Inferior parietal cortex (tissue), 1 donor: Measurements from ENCODE around the gene ZNF560.
"Not testable (repeated sequence)": the region's sequence is repeated elsewhere in the genome, so short reads cannot be mapped to it uniquely, and the experiment has no call there.

Source experiments
- DNase-seq: peaks from one replicate; pipeline ENCODE4 v3.0.0-alpha.2; 2016; ENCODE audit errors: extremely low spot score

ZNF560 gene

DNA sequence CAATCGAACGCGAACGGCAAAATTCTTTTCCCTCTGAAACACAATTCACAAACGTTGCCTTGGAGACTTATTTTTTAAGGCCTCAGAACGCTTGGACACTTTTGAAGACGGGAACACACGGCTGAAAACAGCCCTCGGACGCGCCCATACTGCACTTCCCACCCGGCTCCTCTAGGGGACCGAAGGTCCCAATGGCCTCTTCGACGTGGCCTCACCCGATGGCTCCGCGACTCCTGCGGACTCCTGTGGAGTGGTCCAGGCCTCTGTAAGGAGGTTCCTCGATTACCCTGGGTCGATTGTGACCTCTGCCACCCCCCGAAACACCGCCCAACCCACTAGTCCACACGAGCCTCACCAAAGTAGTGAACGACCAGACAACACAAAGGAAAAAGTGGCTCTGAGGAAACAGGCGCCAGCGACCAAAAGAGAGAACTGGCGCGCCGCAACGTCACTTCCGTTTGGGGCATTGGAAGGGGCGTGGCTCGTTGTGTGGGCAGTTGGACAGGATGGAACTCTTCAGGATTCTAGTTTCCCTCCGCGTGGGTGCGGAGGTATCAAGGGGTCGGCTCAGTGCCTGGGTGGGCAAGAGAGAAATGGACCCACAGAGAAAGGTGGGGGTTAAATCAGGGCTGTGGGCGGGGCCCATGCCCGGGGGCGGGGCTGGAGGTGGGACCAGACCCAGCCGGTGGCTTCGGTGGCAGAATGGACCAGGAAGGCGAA lies at the start of gene ZNF560:
Gene ZNF560, minus strand, starts transcription at position 434 of the 720 bp plus-strand sequence. CDS start 23,303 bp downstream, outside the sequence.
- no peak for DNase-seq

DNA sequence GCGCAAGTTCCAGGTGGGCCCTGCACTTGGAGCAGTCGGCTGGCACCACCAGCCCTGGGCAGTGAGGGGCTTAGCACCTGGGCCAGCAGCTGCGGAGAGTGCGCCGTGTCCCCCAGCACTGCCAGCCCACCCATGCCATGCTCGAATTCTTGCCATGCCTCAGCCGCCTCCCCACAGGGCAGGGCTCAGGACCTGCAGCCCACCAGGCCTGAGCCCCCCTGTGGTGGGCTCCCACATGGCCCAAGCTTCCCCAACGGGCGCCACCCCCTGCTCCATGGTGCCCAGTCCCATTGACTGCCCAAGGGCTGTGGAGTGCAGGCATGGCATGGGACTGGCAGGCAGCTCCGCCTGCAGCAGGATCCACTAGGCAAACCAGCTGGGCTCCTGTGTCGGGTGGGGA lies 49.5 kb upstream of the ZNF560 start:
- no peak for DNase-seq

- DNase-seq, result not testable (repeated sequence)
Measured at GRCh38 chr19:9541281-9541680, 42.9 kb upstream of the ZNF560 start.

DNA sequence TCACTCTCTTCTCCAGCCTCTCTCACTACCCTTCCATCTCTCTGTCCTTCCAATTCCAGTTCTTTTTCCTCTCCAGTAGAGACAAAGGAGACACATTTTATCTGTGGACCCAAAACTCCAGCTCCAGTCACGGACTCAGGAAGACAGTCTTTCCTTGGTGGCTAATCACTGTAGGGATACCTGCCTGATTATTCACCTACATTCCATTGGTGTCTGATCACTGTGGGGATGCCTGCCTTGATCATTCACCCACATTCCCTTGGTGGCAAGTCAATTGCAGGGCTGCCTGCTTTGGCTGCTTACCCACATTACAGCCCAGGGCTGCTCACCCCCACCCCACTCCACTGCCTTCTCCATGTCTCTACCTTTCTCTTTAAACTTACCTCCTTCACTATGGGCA lies 41.5 kb upstream of the ZNF560 start:
- DNase-seq, result not testable (repeated sequence)

GRCh38 chr19:9539201-9539600 lies 40.8 kb upstream of the ZNF560 start:
- DNase-seq, result not testable (repeated sequence)

DNA sequence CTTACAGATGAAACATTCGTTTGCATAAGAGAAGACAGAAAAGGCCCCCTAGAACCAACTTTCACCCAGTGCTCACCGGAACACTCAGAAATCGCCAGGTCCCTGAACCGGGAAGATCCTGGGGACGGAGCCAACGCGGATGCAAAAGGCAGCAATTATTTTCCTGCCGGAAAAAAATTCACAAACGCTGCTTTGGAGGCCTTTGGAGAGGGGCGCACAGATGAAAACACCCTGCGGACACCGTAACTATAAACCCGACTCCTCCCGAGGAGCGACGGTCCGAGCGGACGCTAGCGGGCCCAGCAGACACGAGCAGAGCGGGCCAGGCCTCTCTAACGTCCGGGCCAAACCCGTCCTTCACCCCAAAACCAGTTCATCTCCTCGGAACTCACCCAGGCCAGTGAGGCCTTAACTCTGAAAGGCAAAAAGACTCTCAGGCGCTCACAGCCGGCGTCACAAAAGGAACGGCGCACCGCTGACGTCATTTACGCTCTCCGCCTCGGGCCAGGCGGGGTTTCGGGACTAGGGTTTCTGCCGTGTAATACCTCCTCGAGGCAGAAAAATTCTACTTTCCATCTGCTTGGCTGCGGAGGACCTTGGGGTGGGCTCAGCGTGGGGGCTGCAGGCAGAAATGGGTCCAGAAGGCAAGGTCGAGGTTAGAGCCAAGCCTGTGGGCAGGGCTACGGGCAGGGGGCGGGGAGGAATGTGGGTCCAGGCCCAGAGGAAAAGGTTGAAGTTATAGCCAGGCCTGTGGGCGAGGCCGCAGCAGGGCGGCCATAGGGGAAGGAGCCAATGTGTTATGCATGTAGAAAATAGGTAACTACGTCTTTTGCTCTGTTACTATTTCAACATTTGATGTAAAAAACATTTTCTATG lies 40.0 kb upstream of the ZNF560 start, which contains the start of gene ZNF426:
Gene ZNF426, minus strand, starts transcription at position 463 of the 876 bp plus-strand sequence. CDS start 2,413 bp downstream, outside the sequence.
- peak; percentile 93 for DNase-seq

GRCh38 chr19:9535934-9536333 lies 37.5 kb upstream of the ZNF560 start:
- no peak for DNase-seq

GRCh38 chr19:9531933-9532332 lies 33.5 kb upstream of the ZNF560 start:
- no peak for DNase-seq

DNA sequence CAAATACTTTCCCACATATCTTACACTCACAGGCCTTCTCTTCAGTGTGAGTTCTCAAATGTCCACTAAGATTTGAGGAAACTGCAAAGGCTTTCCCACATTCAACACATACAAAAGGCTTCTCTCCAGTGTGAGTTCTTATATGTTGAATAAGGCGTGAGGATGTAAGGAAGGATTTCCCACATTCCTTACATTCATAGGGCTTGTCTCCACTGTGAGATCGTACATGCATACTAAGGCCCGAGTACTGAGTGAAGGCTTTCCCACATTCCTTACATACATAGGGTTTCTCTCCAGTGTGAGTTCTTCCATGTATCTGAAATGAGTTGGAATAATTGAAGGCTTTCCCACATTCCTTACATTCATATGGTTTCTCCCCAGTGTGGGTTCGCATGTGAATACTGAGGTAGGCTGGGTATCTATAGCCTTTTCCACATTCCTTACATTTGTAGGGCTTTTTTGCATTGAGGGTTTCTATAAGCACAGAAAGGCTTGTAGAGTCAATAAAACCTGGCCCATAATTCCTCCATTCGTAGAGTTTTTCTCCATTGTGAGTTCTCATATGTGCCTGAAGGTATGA lies 30.4 kb upstream of the ZNF560 start:
- no peak for DNase-seq

DNA sequence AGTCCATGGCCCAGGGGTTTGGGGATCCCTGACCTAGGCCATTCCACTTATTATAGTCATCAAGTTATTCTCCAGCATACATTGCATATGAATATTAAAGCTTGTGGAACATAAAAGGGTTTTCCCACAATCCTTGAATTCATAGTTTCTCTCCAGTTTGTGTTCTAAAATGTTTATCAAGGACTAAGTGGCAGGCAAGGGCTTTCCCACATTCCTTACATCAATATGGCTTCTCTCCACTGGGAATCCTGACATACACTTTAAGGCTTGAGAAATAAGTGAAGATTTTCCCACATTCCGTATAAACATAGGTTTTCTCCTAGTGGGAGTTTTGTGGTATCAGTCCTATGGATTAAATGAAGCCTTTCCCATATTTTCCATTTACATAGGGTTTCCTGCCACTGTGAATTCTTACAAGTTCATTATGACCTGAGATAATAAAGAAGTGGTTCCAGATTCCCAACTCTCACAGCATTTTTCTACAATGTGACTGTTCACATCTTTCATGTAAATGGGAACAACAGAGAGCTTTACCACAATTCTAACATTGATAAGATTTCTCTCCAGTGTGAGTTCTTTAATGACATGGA lies 25.6 kb upstream of the ZNF560 start:
- no peak for DNase-seq

GRCh38 chr19:9507285-9507684 lies 8.9 kb upstream of the ZNF560 start:
- no peak for DNase-seq

- no peak for DNase-seq
Measured at GRCh38 chr19:9500796-9501195, 2.4 kb upstream of the ZNF560 start.

DNA sequence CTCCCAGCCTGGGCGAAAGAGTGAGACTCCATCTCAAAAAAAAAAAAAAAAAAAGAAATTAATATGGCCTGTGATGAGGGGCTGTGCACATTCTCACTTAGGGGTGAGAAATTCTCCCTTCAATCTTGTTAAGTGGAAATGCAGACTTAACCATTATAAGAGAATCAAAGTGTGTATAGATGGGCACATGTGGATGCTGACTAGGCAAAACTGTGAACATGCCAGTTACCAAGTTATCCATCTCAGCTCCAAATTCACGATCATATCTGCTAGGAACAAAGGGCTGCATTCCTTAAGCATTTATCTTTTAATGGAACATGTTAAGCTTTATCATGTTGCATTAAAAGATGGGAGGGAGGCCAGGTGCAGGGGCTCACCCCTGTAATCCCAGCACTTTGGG lies 4.3 kb downstream of the ZNF560 start:
- DNase-seq, result no peak

DNA sequence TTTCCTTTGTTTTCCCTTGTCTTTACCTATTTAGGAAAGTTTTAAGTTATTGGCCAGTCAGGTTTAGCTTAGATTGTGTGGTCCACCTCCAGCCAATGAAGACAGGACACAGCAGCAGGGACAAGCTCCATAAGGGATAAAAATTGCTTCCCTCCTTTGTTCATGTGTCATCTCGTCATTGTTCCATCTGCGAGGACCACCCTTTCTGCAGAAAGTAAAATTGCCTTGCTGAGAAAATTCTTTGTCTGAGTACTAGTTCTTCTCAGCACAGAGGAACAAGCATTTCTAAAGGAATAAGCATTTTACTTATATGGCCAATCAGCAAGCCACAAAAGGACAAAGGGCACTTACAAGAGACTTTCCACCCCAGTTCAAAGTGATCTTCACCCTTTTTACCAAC lies 11.4 kb downstream of the ZNF560 start:
- no peak for DNase-seq

GRCh38 chr19:9485140-9485539 lies 13.3 kb downstream of the ZNF560 start:
- DNase-seq, result no peak

DNA sequence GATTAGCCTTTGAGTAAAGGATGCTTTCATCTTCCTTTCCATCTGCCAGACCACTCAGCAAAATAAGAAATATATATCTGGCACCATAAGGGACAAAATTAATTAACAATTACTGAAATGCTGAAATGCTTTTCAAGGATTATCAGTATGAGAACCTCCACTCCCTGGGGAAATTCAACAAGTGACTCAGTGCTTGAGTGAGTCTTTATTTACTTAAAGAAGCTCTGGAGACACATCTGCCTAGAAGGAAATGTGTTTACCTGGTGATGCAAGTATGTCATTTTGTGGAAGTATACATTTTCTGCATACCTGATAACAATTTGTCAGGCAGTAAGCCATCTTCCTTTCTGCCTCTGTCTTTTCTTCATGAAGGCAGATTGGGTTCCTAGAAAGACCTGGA lies 23.4 kb downstream of the ZNF560 start:
- no peak for DNase-seq

DNA sequence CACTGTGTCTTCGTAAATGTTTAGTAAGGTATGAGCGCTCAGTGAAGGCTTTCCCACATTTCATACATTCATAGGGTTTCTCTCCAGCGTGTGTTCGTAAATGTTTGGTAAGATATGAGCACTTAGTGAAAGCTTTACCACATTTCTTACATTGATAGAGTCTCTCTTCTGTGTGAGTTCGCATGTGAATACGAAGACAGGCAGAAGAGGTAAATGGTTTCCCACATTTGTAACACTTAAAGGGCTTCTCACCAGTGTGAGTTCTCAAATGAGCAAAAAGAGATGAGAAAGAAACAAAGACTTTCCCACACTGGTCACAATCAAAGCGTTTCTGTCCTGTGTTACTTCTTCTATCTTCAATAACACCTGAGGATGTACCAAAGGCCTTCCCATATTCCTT lies 31.3 kb downstream of the ZNF560 start:
- DNase-seq, result no peak

GRCh38 chr19:9461938-9462337 lies 36.5 kb downstream of the ZNF560 start:
- no peak for DNase-seq

GRCh38 chr19:9456018-9456689 lies 42.3 kb downstream of the ZNF560 start:
- DNase-seq, result no peak

GRCh38 chr19:9453953-9454352 lies 44.5 kb downstream of the ZNF560 start:
- no peak for DNase-seq

- no peak for DNase-seq
Measured at GRCh38 chr19:9445037-9445436, 53.4 kb downstream of the ZNF560 start.

- DNase-seq, result no peak
Measured at GRCh38 chr19:9436358-9436757, 62.1 kb downstream of the ZNF560 start.
